HCT116 (cell line): Measurements from ENCODE around the gene GNB2. TPM values are rescaled to one million over a fixed set of nuclear protein-coding genes. Genes with fewer than 3 reads are reported as not detected.

ENCODE experiments used
- ATAC-seq: fragments of 200-7000 bp; cut with Tn5 transposase; 2 replicates; pipeline ENCODE4 v1.9.1; 2020; ENCODE audit warnings: mild to moderate bottlenecking, moderate library complexity
- BruUV-seq: library from RNA; stranded (reverse); fragments of 400-500 nt; replicated peaks from 2 replicates; lab custom pipeline; 2021; lab: Mats Ljungman, UMichigan
- CTCF ChIA-PET: fragments of 300-600 bp; sonication (Branson Sonifier 250); formaldehyde crosslinking; loops from one replicate; lab custom pipeline; 2021; ENCODE audit warnings: antibody characterized with exemption; lab: Charles Lee
- POLR2A ChIA-PET: fragments of 300-600, 350-600 bp; sonication (Branson Sonifier 250); formaldehyde crosslinking; loops from one replicate; lab custom pipeline; 2021; ENCODE audit warnings: antibody characterized with exemption; lab: Charles Lee
- RAD21 ChIA-PET, 2 experiments: fragments of 300-600 bp; sonication (Branson Sonifier 250); formaldehyde crosslinking; loops; one replicate each; lab custom pipeline; 2023; ENCODE audit warnings: low total read pairs in 2 of 2; ENCODE audit not compliant: uncharacterized antibody in 2 of 2, unreplicated experiment in 2 of 2, low non-redundant PET in 1 of 2; lab: Charles Lee
- DNase-seq: peaks from one replicate; pipeline ENCODE4 v3.0.0-alpha.2; 2010; ENCODE audit warnings: low read depth, low spot score
- H2AFZ ChIP-seq: fragments of 200-600 bp; shearing (Covaris generic), sonication (generic); 2 replicates; pipeline ENCODE4 v1.6.1; 2017; ENCODE audit warnings: low read depth, mixed run types, mixed read lengths, antibody characterized with exemption, low read length; ENCODE audit not compliant: poor library complexity, severe bottlenecking
- H3K27ac ChIP-seq: 2 replicates; pipeline ENCODE4 v1.5.1; 2012; ENCODE audit warnings: low read depth, low read length
- H3K27me3 ChIP-seq: fragments of 200-600 bp; sonication (generic); 2 replicates; pipeline ENCODE4 v1.6.1; 2016; ENCODE audit warnings: mixed run types, low read length, mixed read lengths; ENCODE audit not compliant: insufficient read depth
- H3K36me3 ChIP-seq, 2 experiments: fragments of 200-500 bp in 1 of 2; fragments of 200-600 bp in 1 of 2; sonication (Bioruptor generic) in 1 of 2; sonication (generic) in 1 of 2; 2 replicates each; pipeline versions ENCODE4 v1.5.1 to v1.6.1; 2014 to 2016; ENCODE audit warnings: low read length in 2 of 2, inconsistent platforms in 1 of 2, mixed read lengths in 1 of 2, mixed run types in 1 of 2; ENCODE audit not compliant: insufficient read depth in 2 of 2, control insufficient read depth in 1 of 2
- H3K4me1 ChIP-seq, 2 experiments: fragments of 200-600 bp in 1 of 2; sonication (generic) in 1 of 2; 2 replicates each; pipeline versions ENCODE4 v1.5.1 to v1.6.1; 2012 to 2017; ENCODE audit warnings: low read length in 2 of 2, inconsistent platforms in 1 of 2, mild to moderate bottlenecking in 1 of 2, mixed read lengths in 1 of 2, mixed run types in 1 of 2, moderate library complexity in 1 of 2; ENCODE audit not compliant: insufficient read depth in 2 of 2, control insufficient read depth in 1 of 2
- H3K4me2 ChIP-seq: fragments of 200-600 bp; sonication (generic); 2 replicates; pipeline ENCODE4 v1.6.1; 2017; ENCODE audit warnings: mixed run types, low read length, mixed read lengths
- H3K4me3 ChIP-seq, 2 experiments: fragments of 200-600 bp in 1 of 2; sonication (generic) in 1 of 2; replicated peaks in 1 of 2; 2 replicates each; pipeline ENCODE4 v1.5.1; 2011 to 2016; ENCODE audit warnings: low read length in 2 of 2, control low read depth in 1 of 2, low read depth in 1 of 2, mild to moderate bottlenecking in 1 of 2, mixed read lengths in 1 of 2, mixed run types in 1 of 2
- H3K79me2 ChIP-seq: fragments of 200-600 bp; sonication (generic); 2 replicates; pipeline ENCODE4 v1.6.1; 2017; ENCODE audit warnings: mild to moderate bottlenecking, mixed run types, low read length, moderate library complexity, mixed read lengths; ENCODE audit not compliant: insufficient read depth
- H3K9ac ChIP-seq: fragments of 200-600 bp; sonication (generic); 2 replicates; pipeline ENCODE4 v1.6.1; 2016; ENCODE audit warnings: low read length, mixed read lengths
- H3K9me2 ChIP-seq: fragments of 200-600 bp; sonication (generic), shearing (Covaris generic); 2 replicates; pipeline ENCODE4 v1.6.1; 2017; ENCODE audit warnings: mixed run types, mild to moderate bottlenecking, moderate library complexity; ENCODE audit not compliant: insufficient read depth
- H3K9me3 ChIP-seq, 2 experiments: fragments of 200-500 bp in 1 of 2; fragments of 200-600 bp in 1 of 2; sonication (Bioruptor generic) in 1 of 2; sonication (generic) in 1 of 2; 2 replicates each; pipeline ENCODE4 v1.6.1; 2014 to 2017; ENCODE audit warnings: low read length in 2 of 2, mixed read lengths in 2 of 2, inconsistent platforms in 1 of 2, low read depth in 1 of 2, mild to moderate bottlenecking in 1 of 2, mixed run types in 1 of 2, moderate library complexity in 1 of 2; ENCODE audit not compliant: control insufficient read depth in 1 of 2, insufficient read depth in 1 of 2
- H4K20me1 ChIP-seq: fragments of 200-600 bp; sonication (generic), shearing (Covaris generic); 2 replicates; pipeline ENCODE4 v1.6.1; 2017; ENCODE audit warnings: mixed run types, mild to moderate bottlenecking, moderate library complexity; ENCODE audit not compliant: insufficient read depth
- EGR1 ChIP-seq: IDR thresholded peaks from 2 replicates; pipeline ENCODE4 v1.6.1; 2012; ENCODE audit warnings: low read depth
- ELF1 ChIP-seq: IDR thresholded peaks from 2 replicates; pipeline ENCODE4 v1.6.1; 2012; ENCODE audit warnings: low read depth, borderline replicate concordance
- POLR2A ChIP-seq: IDR thresholded peaks from 2 replicates; pipeline ENCODE4 v1.7.0; 2011; ENCODE audit warnings: borderline replicate concordance; ENCODE audit not compliant: insufficient read depth, insufficient read length; ENCODE audit errors: extremely low read depth
- SIN3A ChIP-seq: IDR thresholded peaks from 2 replicates; pipeline ENCODE4 v1.6.1; 2012; ENCODE audit warnings: low read depth
- YY1 ChIP-seq: IDR thresholded peaks from 2 replicates; pipeline ENCODE4 v1.6.1; 2011; ENCODE audit warnings: low read length, low read depth, moderate library complexity, mild to moderate bottlenecking; ENCODE audit not compliant: insufficient replicate concordance; ENCODE audit errors: extremely low read depth
- ZFX ChIP-seq: fragments of 450-650 bp; IDR thresholded peaks from 2 replicates; pipeline ENCODE4 v1.6.1; 2017
- ZNF274 ChIP-seq: fragments of 200-500 bp; sonication (Bioruptor generic); IDR thresholded peaks from 2 replicates; pipeline ENCODE4 v1.6.1; 2014; ENCODE audit warnings: mild to moderate bottlenecking, low read depth, low read length, inconsistent platforms
- intact Hi-C: fragments of 100-400 bp; cut with micrococcal nuclease; formaldehyde crosslinking; loops from 2 replicates; pipeline ENCODE4 v1.10.0; 2022
- total RNA-seq: library from RNA; stranded (reverse); gene quantifications from one replicate; pipeline ENCODE4 v1.2.1, GENCODE V29; 2021; ENCODE audit not compliant: unreplicated experiment
- TF ChIP-seq, protein P1 (sequence below), 3 experiments: fragments of 200-600 bp in 1 of 3; sonication (generic) in 1 of 3; IDR thresholded peaks in 2 of 3; conservative IDR thresholded peaks in 1 of 3; 2 replicates each; pipeline ENCODE4 v1.5.1; 2012 to 2017; ENCODE audit warnings: low read depth in 2 of 3, low read length in 2 of 3, antibody characterized with exemption in 1 of 3, borderline replicate concordance in 1 of 3, control low read depth in 1 of 3, mild to moderate bottlenecking in 1 of 3, mixed read lengths in 1 of 3, mixed run types in 1 of 3, moderate library complexity in 1 of 3; ENCODE audit not compliant: insufficient read depth in 1 of 3
- TF ChIP-seq, protein P2 (sequence below): IDR thresholded peaks from 2 replicates; pipeline ENCODE4 v1.6.1; 2012
- TF ChIP-seq, protein P3 (sequence below): IDR thresholded peaks from 2 replicates; pipeline ENCODE4 v1.6.1; 2012; ENCODE audit warnings: low read depth

Gene GNB2
- total RNA-seq, 1 experiment from 2014 or later = 246 TPM

DNA sequence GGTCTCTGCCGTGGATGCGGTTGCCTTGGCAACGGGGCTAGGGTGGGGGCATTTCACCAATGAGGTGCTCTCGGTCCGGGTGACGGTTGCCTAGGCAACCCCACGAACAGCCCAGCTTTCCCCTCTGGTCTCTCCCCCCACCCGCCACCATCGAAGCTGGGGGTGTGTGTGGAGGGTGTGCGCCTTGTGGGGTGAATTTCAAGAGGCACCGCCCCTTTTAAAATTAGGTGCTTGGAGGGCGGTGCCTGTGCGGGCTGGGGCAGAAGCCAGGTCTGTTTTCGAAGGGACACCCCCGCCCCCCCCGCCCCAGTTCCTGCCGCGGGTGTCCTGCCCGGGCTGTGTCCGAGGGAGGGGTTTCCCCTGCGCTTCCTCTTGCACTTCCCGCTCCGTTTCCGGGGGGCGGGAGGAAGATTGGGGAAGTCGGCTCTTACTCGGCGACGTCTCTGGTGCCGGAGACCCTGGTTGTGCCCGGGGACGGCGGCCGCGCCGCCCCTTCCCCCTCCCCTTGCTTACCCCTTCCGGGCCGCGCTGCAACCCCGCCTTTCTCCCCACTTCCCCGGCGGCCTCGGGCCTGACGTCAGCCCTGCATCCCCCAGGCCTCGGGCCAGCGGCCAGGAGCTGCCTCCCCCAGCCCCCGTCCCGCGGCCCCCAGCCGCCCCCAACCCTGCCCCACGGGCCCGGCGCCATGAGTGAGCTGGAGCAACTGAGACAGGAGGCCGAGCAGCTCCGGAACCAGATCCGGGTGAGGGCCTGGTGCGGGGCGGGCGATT lies 2.2 kb downstream of the GNB2 start:
- Histone ChIP-seq H3K27ac (no peak overlapping the region), H3K27me3 (no peaks in the 10 kb centered on the region), H2AFZ (no peak overlapping the region), H4K20me1 (no peaks in the 10 kb centered on the region), H3K36me3 (peaks cover 13 to 17% of the 10 kb centered on the region in 2 experiments; a peak in 3 of 4 replicates), H3K4me3 (peak overlapping the region; percentile 88 to 96; a peak in 3 of 4 replicates), H3K9me2 (no peaks in the 10 kb centered on the region), H3K79me2 (peaks cover 26% of the 10 kb centered on the region), H3K4me2 (peak overlapping the region; percentile 94), H3K9me3 (no peaks in the 10 kb centered on the region), H3K4me1 (peaks cover 0 to 16% of the 10 kb centered on the region in 2 experiments; a peak in 1 of 4 replicates), H3K9ac (peak overlapping the region; percentile 87; the same call in 1 of the 2 replicates)
- ChIA-PET POLR2A (interaction anchor here (1.1 to 2.0 kb wide), 2 partner anchors 30 to 247 kb away, joined by 3 to 4 read pairs; partner anchors contain the start of genes POP7 and ZCWPW1), CTCF (no interaction called here), RAD21 (no interaction called here)
- DNase-seq (no peak), ATAC-seq (no peak)
- no peak for TF ChIP-seq ELF1
- no peak for TF ChIP-seq SIN3A
- no TSS peak for BruUV-seq
- intact Hi-C loops = no loop called here

DNA sequence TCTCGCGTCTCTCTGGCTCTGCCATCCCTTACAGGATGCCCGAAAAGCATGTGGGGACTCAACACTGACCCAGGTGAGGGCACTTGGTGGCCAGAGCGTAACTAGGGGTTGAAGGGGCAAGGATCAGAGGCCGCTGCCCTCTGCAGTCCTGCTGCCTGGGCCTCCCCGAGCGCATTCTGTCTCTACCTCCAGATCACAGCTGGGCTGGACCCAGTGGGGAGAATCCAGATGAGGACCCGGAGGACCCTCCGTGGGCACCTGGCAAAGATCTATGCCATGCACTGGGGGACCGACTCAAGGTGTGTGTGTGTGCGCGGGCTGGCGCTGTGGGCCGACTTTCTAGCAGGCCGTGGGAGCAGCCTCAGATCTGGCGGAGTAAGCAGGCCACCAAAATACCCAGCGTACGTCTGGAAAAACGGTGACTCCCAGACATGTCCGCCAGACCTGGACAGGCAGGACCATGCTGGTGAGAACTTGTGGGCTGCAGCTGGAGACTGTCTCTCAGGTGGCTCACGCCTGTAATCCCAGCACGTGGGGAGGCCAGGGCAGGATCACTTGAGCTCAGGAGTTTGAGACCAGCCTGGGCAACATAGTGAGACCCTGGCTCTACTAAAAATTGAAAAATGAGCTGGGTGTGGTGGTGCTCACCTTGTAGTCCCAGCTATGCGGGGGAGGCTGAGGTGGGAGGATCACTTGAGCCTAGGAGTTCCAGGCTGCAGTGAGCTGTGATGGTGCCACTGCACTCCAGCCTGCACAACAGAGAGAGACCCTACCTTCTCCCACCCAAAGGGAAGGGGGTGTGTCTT lies 3.2 kb downstream of the GNB2 start:
- intact Hi-C loops = no loop called here
- H3K27me3 ChIP-seq = no peaks in the 10 kb centered on the region
- H4K20me1 ChIP-seq = no peaks in the 10 kb centered on the region
- H2AFZ ChIP-seq = no peak overlapping the region
- POLR2A ChIA-PET = interaction anchor here (1.1 to 2.0 kb wide), 2 partner anchors 29 to 248 kb away, joined by 3 to 4 read pairs; partner anchors contain the start of genes POP7 and ZCWPW1
- peaks cover 17 to 19% of the 10 kb centered on the region in 2 experiments; a peak in 3 of 4 replicates for H3K36me3 ChIP-seq
- TF ChIP-seq POLR2A (no peak), YY1 (no peak), ZNF274 (no peak), EGR1 (no peak), ZFX (no peak)
- TF ChIP-seq, protein P1, sequence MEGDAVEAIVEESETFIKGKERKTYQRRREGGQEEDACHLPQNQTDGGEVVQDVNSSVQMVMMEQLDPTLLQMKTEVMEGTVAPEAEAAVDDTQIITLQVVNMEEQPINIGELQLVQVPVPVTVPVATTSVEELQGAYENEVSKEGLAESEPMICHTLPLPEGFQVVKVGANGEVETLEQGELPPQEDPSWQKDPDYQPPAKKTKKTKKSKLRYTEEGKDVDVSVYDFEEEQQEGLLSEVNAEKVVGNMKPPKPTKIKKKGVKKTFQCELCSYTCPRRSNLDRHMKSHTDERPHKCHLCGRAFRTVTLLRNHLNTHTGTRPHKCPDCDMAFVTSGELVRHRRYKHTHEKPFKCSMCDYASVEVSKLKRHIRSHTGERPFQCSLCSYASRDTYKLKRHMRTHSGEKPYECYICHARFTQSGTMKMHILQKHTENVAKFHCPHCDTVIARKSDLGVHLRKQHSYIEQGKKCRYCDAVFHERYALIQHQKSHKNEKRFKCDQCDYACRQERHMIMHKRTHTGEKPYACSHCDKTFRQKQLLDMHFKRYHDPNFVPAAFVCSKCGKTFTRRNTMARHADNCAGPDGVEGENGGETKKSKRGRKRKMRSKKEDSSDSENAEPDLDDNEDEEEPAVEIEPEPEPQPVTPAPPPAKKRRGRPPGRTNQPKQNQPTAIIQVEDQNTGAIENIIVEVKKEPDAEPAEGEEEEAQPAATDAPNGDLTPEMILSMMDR (IDR thresholded peaks at IDR 0.05 in 2 of 3, conservative IDR thresholded peaks at IDR 0.05 in 1 of 3; ENCODE audit: borderline replicate concordance in 1 of 3, insufficient read depth in 1 of 3, low read depth in 2 of 3, low read length in 2 of 3) = no peak
- TF ChIP-seq, protein P2, sequence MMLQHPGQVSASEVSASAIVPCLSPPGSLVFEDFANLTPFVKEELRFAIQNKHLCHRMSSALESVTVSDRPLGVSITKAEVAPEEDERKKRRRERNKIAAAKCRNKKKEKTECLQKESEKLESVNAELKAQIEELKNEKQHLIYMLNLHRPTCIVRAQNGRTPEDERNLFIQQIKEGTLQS = no peak
- TF ChIP-seq, protein P3, sequence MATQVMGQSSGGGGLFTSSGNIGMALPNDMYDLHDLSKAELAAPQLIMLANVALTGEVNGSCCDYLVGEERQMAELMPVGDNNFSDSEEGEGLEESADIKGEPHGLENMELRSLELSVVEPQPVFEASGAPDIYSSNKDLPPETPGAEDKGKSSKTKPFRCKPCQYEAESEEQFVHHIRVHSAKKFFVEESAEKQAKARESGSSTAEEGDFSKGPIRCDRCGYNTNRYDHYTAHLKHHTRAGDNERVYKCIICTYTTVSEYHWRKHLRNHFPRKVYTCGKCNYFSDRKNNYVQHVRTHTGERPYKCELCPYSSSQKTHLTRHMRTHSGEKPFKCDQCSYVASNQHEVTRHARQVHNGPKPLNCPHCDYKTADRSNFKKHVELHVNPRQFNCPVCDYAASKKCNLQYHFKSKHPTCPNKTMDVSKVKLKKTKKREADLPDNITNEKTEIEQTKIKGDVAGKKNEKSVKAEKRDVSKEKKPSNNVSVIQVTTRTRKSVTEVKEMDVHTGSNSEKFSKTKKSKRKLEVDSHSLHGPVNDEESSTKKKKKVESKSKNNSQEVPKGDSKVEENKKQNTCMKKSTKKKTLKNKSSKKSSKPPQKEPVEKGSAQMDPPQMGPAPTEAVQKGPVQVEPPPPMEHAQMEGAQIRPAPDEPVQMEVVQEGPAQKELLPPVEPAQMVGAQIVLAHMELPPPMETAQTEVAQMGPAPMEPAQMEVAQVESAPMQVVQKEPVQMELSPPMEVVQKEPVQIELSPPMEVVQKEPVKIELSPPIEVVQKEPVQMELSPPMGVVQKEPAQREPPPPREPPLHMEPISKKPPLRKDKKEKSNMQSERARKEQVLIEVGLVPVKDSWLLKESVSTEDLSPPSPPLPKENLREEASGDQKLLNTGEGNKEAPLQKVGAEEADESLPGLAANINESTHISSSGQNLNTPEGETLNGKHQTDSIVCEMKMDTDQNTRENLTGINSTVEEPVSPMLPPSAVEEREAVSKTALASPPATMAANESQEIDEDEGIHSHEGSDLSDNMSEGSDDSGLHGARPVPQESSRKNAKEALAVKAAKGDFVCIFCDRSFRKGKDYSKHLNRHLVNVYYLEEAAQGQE = no peak
- no peak overlapping the region for H3K4me3 ChIP-seq
- H3K9me2 ChIP-seq = no peaks in the 10 kb centered on the region
- CTCF ChIA-PET = no interaction called here
- DNase-seq (no peak), ATAC-seq (no peak)
- no peak overlapping the region for H3K4me2 ChIP-seq
- no peak overlapping the region for H3K27ac ChIP-seq
- peaks cover 0 to 16% of the 10 kb centered on the region in 2 experiments; a peak in 1 of 4 replicates for H3K4me1 ChIP-seq
- RAD21 ChIA-PET = no interaction called here
- BruUV-seq = no TSS peak
- no peaks in the 10 kb centered on the region for H3K9me3 ChIP-seq
- H3K9ac ChIP-seq = no peak overlapping the region
- H3K79me2 ChIP-seq = peaks cover 26% of the 10 kb centered on the region
